HCT116 (cell line): Measurements from ENCODE around the gene RBM20. TPM values are rescaled to one million over a fixed set of nuclear protein-coding genes. Genes with fewer than 3 reads are reported as not detected.

Experiments used
- ATAC-seq: fragments of 200-7000 bp; cut with Tn5 transposase; 2 replicates; pipeline ENCODE4 v1.9.1; 2020; ENCODE audit warnings: mild to moderate bottlenecking, moderate library complexity
- BruUV-seq: library from RNA; stranded (reverse); fragments of 400-500 nt; replicated peaks from 2 replicates; lab custom pipeline; 2021; lab: Mats Ljungman, UMichigan
- CTCF ChIA-PET: fragments of 300-600 bp; sonication (Branson Sonifier 250); formaldehyde crosslinking; loops from one replicate; lab custom pipeline; 2021; ENCODE audit warnings: antibody characterized with exemption; lab: Charles Lee
- POLR2A ChIA-PET: fragments of 300-600, 350-600 bp; sonication (Branson Sonifier 250); formaldehyde crosslinking; loops from one replicate; lab custom pipeline; 2021; ENCODE audit warnings: antibody characterized with exemption; lab: Charles Lee
- RAD21 ChIA-PET, 2 experiments: fragments of 300-600 bp; sonication (Branson Sonifier 250); formaldehyde crosslinking; loops; one replicate each; lab custom pipeline; 2023; ENCODE audit warnings: low total read pairs in 2 of 2; ENCODE audit not compliant: uncharacterized antibody in 2 of 2, unreplicated experiment in 2 of 2, low non-redundant PET in 1 of 2; lab: Charles Lee
- DNase-seq: peaks from one replicate; pipeline ENCODE4 v3.0.0-alpha.2; 2010; ENCODE audit warnings: low read depth, low spot score
- H2AFZ ChIP-seq: fragments of 200-600 bp; shearing (Covaris generic), sonication (generic); 2 replicates; pipeline ENCODE4 v1.6.1; 2017; ENCODE audit warnings: low read depth, mixed run types, mixed read lengths, antibody characterized with exemption, low read length; ENCODE audit not compliant: poor library complexity, severe bottlenecking
- H3K27ac ChIP-seq: 2 replicates; pipeline ENCODE4 v1.5.1; 2012; ENCODE audit warnings: low read depth, low read length
- H3K27me3 ChIP-seq: fragments of 200-600 bp; sonication (generic); 2 replicates; pipeline ENCODE4 v1.6.1; 2016; ENCODE audit warnings: mixed run types, low read length, mixed read lengths; ENCODE audit not compliant: insufficient read depth
- H3K36me3 ChIP-seq, 2 experiments: fragments of 200-500 bp in 1 of 2; fragments of 200-600 bp in 1 of 2; sonication (Bioruptor generic) in 1 of 2; sonication (generic) in 1 of 2; 2 replicates each; pipeline versions ENCODE4 v1.5.1 to v1.6.1; 2014 to 2016; ENCODE audit warnings: low read length in 2 of 2, inconsistent platforms in 1 of 2, mixed read lengths in 1 of 2, mixed run types in 1 of 2; ENCODE audit not compliant: insufficient read depth in 2 of 2, control insufficient read depth in 1 of 2
- H3K4me1 ChIP-seq, 2 experiments: fragments of 200-600 bp in 1 of 2; sonication (generic) in 1 of 2; 2 replicates each; pipeline versions ENCODE4 v1.5.1 to v1.6.1; 2012 to 2017; ENCODE audit warnings: low read length in 2 of 2, inconsistent platforms in 1 of 2, mild to moderate bottlenecking in 1 of 2, mixed read lengths in 1 of 2, mixed run types in 1 of 2, moderate library complexity in 1 of 2; ENCODE audit not compliant: insufficient read depth in 2 of 2, control insufficient read depth in 1 of 2
- H3K4me2 ChIP-seq: fragments of 200-600 bp; sonication (generic); 2 replicates; pipeline ENCODE4 v1.6.1; 2017; ENCODE audit warnings: mixed run types, low read length, mixed read lengths
- H3K4me3 ChIP-seq, 2 experiments: fragments of 200-600 bp in 1 of 2; sonication (generic) in 1 of 2; replicated peaks in 1 of 2; 2 replicates each; pipeline ENCODE4 v1.5.1; 2011 to 2016; ENCODE audit warnings: low read length in 2 of 2, control low read depth in 1 of 2, low read depth in 1 of 2, mild to moderate bottlenecking in 1 of 2, mixed read lengths in 1 of 2, mixed run types in 1 of 2
- H3K79me2 ChIP-seq: fragments of 200-600 bp; sonication (generic); 2 replicates; pipeline ENCODE4 v1.6.1; 2017; ENCODE audit warnings: mild to moderate bottlenecking, mixed run types, low read length, moderate library complexity, mixed read lengths; ENCODE audit not compliant: insufficient read depth
- H3K9ac ChIP-seq: fragments of 200-600 bp; sonication (generic); 2 replicates; pipeline ENCODE4 v1.6.1; 2016; ENCODE audit warnings: low read length, mixed read lengths
- H3K9me2 ChIP-seq: fragments of 200-600 bp; sonication (generic), shearing (Covaris generic); 2 replicates; pipeline ENCODE4 v1.6.1; 2017; ENCODE audit warnings: mixed run types, mild to moderate bottlenecking, moderate library complexity; ENCODE audit not compliant: insufficient read depth
- H3K9me3 ChIP-seq, 2 experiments: fragments of 200-500 bp in 1 of 2; fragments of 200-600 bp in 1 of 2; sonication (Bioruptor generic) in 1 of 2; sonication (generic) in 1 of 2; 2 replicates each; pipeline ENCODE4 v1.6.1; 2014 to 2017; ENCODE audit warnings: low read length in 2 of 2, mixed read lengths in 2 of 2, inconsistent platforms in 1 of 2, low read depth in 1 of 2, mild to moderate bottlenecking in 1 of 2, mixed run types in 1 of 2, moderate library complexity in 1 of 2; ENCODE audit not compliant: control insufficient read depth in 1 of 2, insufficient read depth in 1 of 2
- H4K20me1 ChIP-seq: fragments of 200-600 bp; sonication (generic), shearing (Covaris generic); 2 replicates; pipeline ENCODE4 v1.6.1; 2017; ENCODE audit warnings: mixed run types, mild to moderate bottlenecking, moderate library complexity; ENCODE audit not compliant: insufficient read depth
- ELF1 ChIP-seq: IDR thresholded peaks from 2 replicates; pipeline ENCODE4 v1.6.1; 2012; ENCODE audit warnings: low read depth, borderline replicate concordance
- EZH2phosphoT487 ChIP-seq: fragments of 200-600 bp; IDR thresholded peaks from 2 replicates; pipeline ENCODE4 v1.6.1; 2018; ENCODE audit warnings: antibody characterized with exemption, borderline replicate concordance
- POLR2AphosphoS5 ChIP-seq: IDR thresholded peaks from 2 replicates; pipeline ENCODE4 v1.6.1; 2011; ENCODE audit warnings: mild to moderate bottlenecking, low read depth, low read length, moderate library complexity
- intact Hi-C: fragments of 100-400 bp; cut with micrococcal nuclease; formaldehyde crosslinking; loops from 2 replicates; pipeline ENCODE4 v1.10.0; 2022
- total RNA-seq: library from RNA; stranded (reverse); gene quantifications from one replicate; pipeline ENCODE4 v1.2.1, GENCODE V29; 2021; ENCODE audit not compliant: unreplicated experiment
- TF ChIP-seq, protein P1 (sequence below), 3 experiments: fragments of 200-600 bp in 1 of 3; sonication (generic) in 1 of 3; IDR thresholded peaks in 2 of 3; conservative IDR thresholded peaks in 1 of 3; 2 replicates each; pipeline ENCODE4 v1.5.1; 2012 to 2017; ENCODE audit warnings: low read depth in 2 of 3, low read length in 2 of 3, antibody characterized with exemption in 1 of 3, borderline replicate concordance in 1 of 3, control low read depth in 1 of 3, mild to moderate bottlenecking in 1 of 3, mixed read lengths in 1 of 3, mixed run types in 1 of 3, moderate library complexity in 1 of 3; ENCODE audit not compliant: insufficient read depth in 1 of 3
- TF ChIP-seq, protein P2 (sequence below): IDR thresholded peaks from 2 replicates; pipeline ENCODE4 v1.6.1; 2012; ENCODE audit warnings: low read depth
- TF ChIP-seq, protein P3 (sequence below): IDR thresholded peaks from 2 replicates; pipeline ENCODE4 v1.6.1; 2011; ENCODE audit warnings: mild to moderate bottlenecking, low read length, moderate library complexity; ENCODE audit not compliant: insufficient replicate concordance; ENCODE audit errors: extremely low read depth

The RBM20 gene
- total RNA-seq, 1 experiment from 2014 or later: 2.0 TPM

DNA sequence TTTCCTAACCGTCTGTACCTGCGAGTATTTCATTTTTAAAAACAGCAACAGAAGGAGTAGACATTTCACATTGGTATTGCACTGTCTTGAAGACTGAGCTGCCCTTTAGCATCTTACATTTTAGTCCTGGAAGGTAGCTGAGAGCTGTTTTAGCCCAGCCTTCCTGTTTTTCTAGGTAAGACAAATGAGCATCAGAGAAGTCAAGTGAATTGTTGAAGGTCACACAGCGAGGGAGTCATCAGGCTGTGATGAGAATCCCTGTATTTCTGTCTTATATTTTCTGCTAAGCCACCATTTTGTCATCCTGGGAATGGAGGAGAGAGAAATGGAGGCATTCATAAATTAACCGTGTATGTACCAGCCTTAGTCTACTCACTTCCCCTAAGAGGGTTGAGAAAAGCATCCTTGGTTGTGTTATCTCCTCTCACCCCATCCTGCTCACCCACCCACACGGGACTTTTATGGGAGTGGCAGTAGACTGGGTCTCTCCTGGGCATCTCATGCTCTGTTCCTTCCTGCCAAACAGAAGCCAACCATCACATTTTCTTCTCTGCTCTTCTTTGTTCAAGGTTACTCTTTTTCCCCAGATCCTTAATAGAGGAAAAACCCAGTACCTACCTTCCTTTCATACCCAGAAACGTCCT is 8.5 kb downstream of the RBM20 start:
- POLR2A ChIA-PET: no interaction called here
- ATAC-seq: no peak
- H3K4me3 ChIP-seq: no peak overlapping the region

DNA sequence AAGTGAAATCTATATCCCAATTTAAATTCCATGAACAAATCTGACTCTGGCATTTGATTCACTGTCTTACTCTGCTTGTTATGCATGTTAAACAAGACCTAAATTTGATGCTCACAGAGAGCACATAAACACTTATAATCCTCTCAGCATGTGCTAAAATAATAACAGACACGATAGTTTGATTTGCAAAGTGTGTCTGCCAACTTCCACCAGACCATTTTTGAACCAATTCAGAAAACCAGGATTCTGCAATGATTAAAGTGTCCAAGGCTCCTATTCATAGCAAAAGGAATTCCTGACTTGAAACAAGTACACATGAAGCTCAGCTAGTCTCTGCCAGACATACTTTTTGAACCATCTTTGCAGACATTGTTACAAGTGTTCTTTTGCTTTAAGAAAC is 11.2 kb downstream of the RBM20 start:
- no peak overlapping the region for H2AFZ ChIP-seq
- no peaks in the 10 kb centered on the region for H3K9me2 ChIP-seq
- H4K20me1 ChIP-seq: no peaks in the 10 kb centered on the region
- no TSS peak for BruUV-seq
- CTCF ChIA-PET: no interaction called here
- POLR2A ChIA-PET: no interaction called here
- no peaks in the 10 kb centered on the region for H3K27me3 ChIP-seq
- H3K4me3 ChIP-seq: no peak overlapping the region
- intact Hi-C loops: no loop called here
- no peak overlapping the region for H3K9ac ChIP-seq
- H3K27ac ChIP-seq: no peak overlapping the region
- H3K36me3 ChIP-seq: no peaks in the 10 kb centered on the region
- no peaks in the 10 kb centered on the region for H3K9me3 ChIP-seq
- DNase-seq (no peak), ATAC-seq (no peak)
- no peak overlapping the region for H3K4me2 ChIP-seq
- H3K4me1 ChIP-seq: no peaks in the 10 kb centered on the region
- RAD21 ChIA-PET: no interaction called here
- H3K79me2 ChIP-seq: no peaks in the 10 kb centered on the region
- TF ChIP-seq EZH2phosphoT487 (no peak), POLR2AphosphoS5 (no peak), ELF1 (no peak)
- TF ChIP-seq, protein P1, sequence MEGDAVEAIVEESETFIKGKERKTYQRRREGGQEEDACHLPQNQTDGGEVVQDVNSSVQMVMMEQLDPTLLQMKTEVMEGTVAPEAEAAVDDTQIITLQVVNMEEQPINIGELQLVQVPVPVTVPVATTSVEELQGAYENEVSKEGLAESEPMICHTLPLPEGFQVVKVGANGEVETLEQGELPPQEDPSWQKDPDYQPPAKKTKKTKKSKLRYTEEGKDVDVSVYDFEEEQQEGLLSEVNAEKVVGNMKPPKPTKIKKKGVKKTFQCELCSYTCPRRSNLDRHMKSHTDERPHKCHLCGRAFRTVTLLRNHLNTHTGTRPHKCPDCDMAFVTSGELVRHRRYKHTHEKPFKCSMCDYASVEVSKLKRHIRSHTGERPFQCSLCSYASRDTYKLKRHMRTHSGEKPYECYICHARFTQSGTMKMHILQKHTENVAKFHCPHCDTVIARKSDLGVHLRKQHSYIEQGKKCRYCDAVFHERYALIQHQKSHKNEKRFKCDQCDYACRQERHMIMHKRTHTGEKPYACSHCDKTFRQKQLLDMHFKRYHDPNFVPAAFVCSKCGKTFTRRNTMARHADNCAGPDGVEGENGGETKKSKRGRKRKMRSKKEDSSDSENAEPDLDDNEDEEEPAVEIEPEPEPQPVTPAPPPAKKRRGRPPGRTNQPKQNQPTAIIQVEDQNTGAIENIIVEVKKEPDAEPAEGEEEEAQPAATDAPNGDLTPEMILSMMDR (IDR thresholded peaks at IDR 0.05 in 2 of 3, conservative IDR thresholded peaks at IDR 0.05 in 1 of 3; ENCODE audit: borderline replicate concordance in 1 of 3, insufficient read depth in 1 of 3, low read depth in 2 of 3, low read length in 2 of 3): no peak
- TF ChIP-seq, protein P2, sequence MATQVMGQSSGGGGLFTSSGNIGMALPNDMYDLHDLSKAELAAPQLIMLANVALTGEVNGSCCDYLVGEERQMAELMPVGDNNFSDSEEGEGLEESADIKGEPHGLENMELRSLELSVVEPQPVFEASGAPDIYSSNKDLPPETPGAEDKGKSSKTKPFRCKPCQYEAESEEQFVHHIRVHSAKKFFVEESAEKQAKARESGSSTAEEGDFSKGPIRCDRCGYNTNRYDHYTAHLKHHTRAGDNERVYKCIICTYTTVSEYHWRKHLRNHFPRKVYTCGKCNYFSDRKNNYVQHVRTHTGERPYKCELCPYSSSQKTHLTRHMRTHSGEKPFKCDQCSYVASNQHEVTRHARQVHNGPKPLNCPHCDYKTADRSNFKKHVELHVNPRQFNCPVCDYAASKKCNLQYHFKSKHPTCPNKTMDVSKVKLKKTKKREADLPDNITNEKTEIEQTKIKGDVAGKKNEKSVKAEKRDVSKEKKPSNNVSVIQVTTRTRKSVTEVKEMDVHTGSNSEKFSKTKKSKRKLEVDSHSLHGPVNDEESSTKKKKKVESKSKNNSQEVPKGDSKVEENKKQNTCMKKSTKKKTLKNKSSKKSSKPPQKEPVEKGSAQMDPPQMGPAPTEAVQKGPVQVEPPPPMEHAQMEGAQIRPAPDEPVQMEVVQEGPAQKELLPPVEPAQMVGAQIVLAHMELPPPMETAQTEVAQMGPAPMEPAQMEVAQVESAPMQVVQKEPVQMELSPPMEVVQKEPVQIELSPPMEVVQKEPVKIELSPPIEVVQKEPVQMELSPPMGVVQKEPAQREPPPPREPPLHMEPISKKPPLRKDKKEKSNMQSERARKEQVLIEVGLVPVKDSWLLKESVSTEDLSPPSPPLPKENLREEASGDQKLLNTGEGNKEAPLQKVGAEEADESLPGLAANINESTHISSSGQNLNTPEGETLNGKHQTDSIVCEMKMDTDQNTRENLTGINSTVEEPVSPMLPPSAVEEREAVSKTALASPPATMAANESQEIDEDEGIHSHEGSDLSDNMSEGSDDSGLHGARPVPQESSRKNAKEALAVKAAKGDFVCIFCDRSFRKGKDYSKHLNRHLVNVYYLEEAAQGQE: no peak

More for the DNA sequence above, 8.5 kb downstream of the RBM20 start:
- Histone ChIP-seq H2AFZ (no peak overlapping the region), H3K27ac (no peak overlapping the region), H3K9me2 (no peaks in the 10 kb centered on the region), H3K9ac (no peak overlapping the region), H3K4me1 (no peaks in the 10 kb centered on the region)
- DNase-seq: no peak
- intact Hi-C loops: no loop called here
- TF ChIP-seq, protein P3, sequence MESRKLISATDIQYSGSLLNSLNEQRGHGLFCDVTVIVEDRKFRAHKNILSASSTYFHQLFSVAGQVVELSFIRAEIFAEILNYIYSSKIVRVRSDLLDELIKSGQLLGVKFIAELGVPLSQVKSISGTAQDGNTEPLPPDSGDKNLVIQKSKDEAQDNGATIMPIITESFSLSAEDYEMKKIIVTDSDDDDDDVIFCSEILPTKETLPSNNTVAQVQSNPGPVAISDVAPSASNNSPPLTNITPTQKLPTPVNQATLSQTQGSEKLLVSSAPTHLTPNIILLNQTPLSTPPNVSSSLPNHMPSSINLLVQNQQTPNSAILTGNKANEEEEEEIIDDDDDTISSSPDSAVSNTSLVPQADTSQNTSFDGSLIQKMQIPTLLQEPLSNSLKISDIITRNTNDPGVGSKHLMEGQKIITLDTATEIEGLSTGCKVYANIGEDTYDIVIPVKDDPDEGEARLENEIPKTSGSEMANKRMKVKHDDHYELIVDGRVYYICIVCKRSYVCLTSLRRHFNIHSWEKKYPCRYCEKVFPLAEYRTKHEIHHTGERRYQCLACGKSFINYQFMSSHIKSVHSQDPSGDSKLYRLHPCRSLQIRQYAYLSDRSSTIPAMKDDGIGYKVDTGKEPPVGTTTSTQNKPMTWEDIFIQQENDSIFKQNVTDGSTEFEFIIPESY: no peak
- TF ChIP-seq, all 23 proteins: peak for 0
- Histone ChIP-seq H3K9me3 (no peaks in the 10 kb centered on the region), H3K4me2 (no peak overlapping the region), H3K79me2 (no peaks in the 10 kb centered on the region), H4K20me1 (no peaks in the 10 kb centered on the region), H3K36me3 (no peaks in the 10 kb centered on the region), H3K27me3 (no peaks in the 10 kb centered on the region)
- ChIA-PET CTCF (interaction anchor here (1.5 kb wide), 1 partner anchor 20 kb away, joined by 6 read pairs; no protein-coding TSS in a partner anchor), RAD21 (no interaction called here)
- no TSS peak for BruUV-seq
